Inflammatory macrophage treated with lipopolysaccharide for 1 hour (primary cell): ENCODE measurements around the gene ANKRD39.

ENCODE experiments used
- DNase-seq, 2 donors: peaks; one replicate each; pipeline ENCODE4 v3.0.0-alpha.2; 2020 to 2022

The ANKRD39 gene

GRCh38 chr2:96825057-96825456 lies 32.8 kb downstream of the ANKRD39 start:
- DNase-seq, result no peak

DNA sequence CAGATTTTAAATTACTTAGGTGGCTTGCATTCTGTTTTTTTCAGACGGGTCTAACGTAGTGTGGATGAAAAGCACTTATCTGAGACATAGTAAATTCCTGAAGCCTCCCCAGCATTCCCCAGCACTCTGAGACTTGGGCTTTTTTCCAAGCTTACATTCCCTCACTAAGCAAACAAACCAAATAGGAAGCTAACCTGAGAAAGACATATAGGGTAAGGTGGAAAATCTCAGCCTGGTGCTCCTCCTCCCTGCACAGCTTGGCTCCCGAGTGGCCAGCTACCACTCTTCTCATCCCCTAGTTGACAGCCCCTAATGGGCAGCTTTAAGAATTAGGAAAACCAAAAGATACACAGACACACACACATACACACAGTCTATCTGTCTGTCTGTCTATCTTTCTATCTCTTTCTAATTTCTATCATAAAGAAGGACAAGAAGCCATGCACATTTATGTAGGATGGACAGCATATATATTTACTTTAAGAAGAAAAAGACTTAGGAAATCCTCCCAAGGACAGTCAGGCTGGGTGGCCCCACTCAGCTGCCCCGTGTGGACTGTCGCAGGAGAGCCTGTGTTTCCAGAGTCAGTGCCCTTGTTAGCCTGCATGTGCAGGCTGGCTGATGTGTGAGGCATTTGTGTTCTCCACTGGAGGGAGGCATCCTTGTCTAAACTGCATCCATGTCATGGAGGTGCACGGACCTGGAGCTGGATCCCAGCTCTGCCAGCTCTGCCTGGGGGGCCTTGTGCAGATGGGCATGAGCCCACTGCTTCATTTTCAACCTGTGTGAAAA lies 33.5 kb downstream of the ANKRD39 start:
- no peak for DNase-seq

DNA sequence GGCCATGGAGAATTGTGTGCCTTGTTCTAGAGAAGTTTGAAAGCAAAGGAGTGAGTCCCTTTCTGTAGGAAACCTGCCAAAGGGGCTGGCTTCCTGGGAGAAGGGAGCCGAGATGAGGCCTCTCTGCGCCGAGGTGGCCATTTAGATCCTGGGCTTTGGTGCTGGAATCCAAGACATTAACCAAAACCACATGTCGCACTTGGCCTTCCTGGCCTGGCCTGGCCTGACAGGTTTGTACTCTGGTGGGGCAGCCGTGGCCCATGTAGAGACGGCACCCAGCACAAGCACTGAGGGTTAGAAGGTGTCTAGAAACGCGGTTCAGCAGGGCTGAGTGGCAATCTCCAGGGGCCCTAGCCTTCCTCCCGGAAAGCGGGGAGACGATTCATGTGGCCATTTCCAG lies 34.6 kb downstream of the ANKRD39 start:
- DNase-seq, result no peak

DNA sequence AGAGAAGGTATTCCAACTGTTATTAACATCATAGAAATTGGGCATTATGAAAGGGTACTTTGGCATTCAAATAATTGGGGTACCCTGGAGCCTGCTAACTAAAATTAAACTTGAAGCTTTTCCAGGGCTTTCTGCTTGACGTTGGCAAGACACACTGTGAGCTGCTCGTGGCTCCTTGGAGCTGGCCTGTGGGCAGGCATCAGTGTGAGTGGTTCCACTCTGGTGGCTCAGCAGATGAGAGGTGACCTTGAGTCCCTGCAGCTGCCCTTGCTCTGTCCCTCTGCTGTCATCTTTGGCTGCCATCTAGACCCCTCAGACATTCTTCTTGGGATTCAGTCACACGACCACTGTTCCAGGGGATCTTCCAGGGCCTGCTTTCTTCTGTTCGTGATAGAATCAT lies 35.0 kb downstream of the ANKRD39 start:
- DNase-seq, result no peak

DNA sequence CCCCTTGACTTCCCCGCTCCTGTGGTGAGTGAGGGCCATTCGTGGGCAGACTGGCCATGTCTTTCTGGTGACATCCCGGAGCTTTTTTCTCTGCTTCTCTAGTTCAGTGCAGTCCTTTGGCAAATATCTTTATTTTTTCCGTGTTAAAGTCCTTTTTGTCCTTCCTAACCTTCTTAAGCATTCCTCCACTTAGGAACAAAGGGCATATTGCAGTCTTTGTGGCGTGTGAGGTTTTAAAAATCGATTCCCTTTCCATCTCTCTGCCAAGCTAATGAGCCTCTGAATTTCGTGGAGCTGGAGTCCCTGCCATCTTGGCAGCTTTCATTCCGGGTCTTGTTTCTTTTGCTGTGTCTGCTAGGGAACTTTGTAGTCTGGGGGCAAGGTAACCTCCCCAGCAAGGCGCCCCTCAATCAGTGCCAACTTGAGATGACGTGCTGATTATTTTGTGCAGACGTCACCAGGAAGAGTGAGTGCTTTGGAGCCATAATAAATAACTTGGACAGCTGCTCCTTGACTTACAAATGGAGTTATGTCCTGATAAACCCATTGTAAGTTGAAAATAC lies 36.6 kb downstream of the ANKRD39 start:
- no peak for DNase-seq

GRCh38 chr2:96819876-96820511 lies 37.8 kb downstream of the ANKRD39 start:
- no peak for DNase-seq

- DNase-seq, result no peak
Measured at GRCh38 chr2:96819128-96819875, 38.5 kb downstream of the ANKRD39 start.

DNA sequence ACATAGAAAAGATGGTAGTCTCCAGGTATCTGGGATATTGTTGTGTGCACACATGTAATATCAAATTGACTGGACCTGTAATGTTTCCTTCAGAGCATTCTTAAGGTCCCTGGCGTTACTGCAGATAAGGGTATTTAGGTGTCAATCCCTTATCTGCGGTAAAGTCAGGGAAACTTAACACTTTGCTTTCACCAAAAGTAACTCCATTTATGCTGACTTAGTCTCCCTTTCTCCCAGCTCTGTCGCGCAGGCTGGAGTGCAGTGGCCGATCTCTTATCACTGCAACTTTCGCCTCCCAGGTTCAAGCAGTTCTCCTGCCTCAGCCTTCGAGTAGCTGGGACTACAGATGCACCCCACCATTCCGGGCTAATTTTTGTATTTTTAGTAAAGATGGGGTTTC lies 39.9 kb downstream of the ANKRD39 start:
- DNase-seq, result no peak

GRCh38 chr2:96816836-96817702 lies 40.7 kb downstream of the ANKRD39 start:
- DNase-seq, result no peak

DNA sequence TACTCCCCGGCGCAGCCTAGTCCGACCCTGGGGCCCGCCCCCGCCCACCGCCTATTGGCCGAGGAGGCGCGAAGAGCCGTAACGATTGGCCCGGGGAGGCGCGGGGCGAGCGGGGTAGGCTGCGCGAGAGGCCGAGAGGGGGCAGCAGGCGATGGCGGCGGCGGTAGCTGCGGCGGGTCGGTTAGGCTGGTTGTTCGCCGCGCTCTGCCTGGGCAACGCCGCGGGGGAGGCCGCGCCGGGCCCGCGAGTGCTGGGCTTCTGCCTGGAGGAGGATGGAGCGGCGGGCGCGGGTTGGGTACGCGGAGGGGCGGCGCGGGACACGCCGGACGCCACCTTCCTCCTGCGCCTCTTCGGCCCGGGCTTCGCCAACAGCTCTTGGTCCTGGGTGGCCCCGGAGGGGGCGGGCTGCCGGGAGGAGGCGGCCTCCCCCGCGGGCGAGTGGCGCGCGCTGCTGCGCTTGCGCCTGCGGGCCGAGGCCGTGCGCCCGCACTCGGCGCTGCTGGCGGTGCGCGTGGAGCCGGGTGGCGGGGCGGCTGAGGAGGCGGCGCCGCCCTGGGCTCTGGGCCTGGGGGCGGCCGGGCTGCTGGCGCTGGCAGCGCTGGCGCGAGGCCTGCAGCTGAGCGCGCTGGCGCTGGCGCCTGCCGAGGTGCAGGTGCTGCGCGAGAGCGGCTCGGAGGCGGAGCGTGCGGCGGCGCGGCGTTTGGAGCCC lies 41.5 kb downstream of the ANKRD39 start, which contains the start of gene CNNM3:
Gene CNNM3, plus strand, starts transcription at position 142 of the 709 bp plus-strand sequence. Its CDS starts 10 bp downstream, at position 152.
- peak; percentile 87 to 96 for DNase-seq

DNA sequence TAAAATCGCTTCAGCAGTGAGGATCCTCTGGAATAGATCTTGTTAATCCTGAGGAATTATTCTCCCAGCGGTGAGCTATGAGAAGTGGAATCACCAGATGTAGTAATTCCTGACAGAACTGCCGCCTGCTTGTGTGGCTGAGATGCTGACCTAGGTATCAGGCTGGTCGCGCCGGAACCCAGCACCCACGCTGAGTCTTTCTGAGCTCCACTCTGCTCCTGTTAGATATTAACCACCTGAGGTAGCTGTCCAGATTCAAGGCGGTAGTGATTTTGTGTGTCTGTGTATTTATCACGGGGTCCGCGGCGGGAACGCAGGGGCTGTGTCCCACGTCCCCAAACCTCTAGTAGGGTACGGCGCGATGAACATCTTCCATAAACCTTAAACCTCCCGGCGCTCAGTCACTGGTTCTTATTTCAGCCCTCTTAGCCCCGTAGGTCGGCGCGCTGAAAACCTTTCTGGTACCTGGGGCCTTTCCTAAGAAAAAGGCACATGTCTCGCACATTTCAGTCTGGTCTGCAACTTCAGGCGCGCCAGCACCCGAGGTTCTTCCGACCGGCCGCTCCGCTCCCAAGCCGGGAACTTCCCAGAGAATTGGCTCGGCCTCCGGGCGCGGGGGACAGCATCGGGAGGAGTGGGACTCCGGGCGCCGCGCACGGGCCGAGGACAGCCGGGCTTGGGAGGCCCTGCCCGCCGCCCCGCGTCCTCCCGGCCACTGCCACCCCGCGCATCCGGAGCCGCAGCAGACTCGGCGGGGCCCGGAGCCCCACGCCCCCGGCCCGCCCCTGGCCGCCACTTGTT lies 42.3 kb downstream of the ANKRD39 start:
- peak; percentile 3 to 51 for DNase-seq

- no peak for DNase-seq
Measured at GRCh38 chr2:96813656-96814055, 44.2 kb downstream of the ANKRD39 start.

GRCh38 chr2:96811917-96812316 lies 45.9 kb downstream of the ANKRD39 start:
- no peak for DNase-seq

DNA sequence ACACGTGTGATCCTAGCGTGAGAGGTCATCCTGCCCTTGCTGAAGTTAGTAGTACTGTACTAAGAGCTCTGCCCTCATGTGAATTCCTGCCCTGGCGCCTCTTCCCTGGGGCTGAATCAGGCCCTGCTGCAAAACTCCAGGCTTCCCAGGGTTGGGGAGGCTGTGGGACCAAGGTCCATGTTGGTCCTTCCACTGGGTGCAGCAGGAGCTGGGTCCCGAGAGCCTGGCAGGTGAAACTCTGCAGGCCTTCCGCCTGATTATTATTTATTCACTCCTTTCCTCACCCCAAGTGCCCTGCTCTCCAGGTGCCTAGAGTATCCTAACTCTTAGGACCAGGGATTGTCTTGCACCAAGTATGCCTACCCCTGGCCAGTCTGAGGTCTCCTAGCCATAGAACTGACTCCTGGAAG lies 47.0 kb downstream of the ANKRD39 start:
- no peak for DNase-seq

DNA sequence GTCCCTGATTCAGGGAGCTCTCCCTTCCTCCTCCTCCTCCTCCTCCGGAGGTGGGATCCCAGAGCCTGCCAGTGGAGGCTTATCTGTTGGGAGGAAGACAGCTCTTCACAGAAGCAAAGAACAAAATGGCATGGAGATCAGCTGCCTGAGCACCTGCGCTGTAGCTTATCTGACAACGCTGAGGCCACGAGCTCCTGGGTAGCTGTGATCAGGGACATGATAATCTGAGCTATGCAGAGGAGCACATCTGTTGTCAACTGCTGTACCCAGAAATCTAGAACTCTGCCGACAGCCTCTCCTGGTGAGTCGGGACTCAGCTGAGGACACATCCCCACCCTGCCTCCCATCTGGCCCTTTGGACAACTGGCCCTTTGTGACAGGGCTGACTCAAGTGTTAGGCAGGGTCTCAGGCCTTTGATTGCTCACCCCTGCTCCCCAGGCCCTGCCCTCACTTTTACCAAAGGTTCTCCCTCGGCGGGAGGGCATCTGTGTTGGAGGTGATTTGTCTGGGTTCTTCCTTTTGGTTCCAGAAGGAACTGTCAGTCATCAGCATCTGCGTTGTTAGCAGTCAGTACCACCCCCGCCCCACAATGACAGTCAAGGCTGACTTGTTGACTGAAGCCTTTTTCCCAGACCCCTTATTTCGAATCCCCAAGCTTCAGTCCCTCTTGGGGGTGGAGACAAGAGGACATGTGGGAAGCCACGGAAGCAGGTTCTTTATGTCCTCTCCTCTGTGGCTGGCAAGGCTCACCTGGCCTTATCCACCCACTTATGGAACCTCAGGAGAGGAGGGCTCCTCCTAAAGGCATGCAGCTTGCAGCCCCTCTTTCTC lies 47.6 kb downstream of the ANKRD39 start:
- DNase-seq, result no peak

DNA sequence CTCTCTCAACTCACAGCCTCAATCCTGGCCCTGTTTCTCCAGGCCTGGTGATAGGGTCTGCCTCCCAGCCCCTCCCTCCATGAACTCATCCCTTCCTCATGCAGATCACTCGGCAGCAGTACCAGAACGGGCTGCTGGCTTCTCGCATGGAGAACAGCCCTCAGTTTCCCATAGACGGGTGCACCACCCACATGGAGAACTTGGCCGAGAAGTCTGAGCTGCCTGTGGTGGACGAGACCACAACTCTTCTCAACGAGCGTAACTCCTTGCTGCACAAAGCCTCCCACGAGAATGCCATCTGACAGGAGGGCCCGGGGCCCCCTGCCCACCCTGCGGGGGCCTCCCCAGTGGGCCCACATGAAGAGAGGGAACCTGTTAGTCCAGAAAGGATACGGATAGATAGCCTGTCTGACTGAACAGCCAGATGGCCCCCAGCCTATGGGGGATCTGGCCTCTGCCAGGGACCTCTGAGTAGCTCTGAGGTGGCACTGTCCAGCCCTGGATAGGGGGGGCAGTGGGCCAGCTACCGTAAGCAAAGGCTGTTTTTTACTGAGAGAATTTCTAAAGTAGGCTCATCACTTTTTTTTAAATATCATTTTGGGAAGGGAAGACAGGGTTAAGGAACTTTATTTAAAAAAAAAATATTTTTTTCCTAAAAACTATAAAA lies 48.5 kb downstream of the ANKRD39 start:
- DNase-seq, result no peak

DNA sequence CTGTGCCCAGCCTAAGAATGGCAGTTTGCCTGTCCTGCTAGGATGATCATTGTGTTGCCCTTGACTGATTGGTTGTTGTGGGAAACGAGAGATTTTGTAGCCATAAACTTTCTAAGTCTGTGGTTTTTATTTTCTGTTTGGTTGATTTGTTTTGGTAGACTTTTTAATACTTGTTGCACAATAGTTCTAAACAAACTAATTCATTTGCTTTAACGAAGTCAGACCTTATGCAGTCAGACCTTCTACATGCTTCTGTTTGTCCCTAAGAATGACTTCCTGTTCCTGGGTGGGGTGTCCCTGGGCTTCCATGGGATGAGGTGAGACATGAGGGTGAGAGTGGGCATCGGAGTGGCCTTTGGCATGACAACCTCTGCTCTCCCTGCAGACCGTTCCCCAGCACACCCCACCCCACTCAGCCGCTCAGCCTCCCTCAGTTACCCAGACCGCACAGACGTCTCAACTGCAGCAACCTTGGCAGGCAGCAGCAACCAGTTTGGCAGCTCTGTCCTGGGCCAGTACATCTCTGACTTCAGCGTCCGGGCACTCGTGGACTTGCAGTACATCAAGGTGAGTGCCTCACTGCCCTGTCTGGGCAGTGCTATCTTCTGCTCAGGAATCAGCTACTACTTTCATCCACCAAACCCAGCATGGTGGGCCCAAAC lies 49.5 kb downstream of the ANKRD39 start:
- no peak for DNase-seq

GRCh38 chr2:96807127-96807471 lies 50.7 kb downstream of the ANKRD39 start:
- DNase-seq, result no peak
